ENCODE results near the gene TP53TG5.

DNA sequence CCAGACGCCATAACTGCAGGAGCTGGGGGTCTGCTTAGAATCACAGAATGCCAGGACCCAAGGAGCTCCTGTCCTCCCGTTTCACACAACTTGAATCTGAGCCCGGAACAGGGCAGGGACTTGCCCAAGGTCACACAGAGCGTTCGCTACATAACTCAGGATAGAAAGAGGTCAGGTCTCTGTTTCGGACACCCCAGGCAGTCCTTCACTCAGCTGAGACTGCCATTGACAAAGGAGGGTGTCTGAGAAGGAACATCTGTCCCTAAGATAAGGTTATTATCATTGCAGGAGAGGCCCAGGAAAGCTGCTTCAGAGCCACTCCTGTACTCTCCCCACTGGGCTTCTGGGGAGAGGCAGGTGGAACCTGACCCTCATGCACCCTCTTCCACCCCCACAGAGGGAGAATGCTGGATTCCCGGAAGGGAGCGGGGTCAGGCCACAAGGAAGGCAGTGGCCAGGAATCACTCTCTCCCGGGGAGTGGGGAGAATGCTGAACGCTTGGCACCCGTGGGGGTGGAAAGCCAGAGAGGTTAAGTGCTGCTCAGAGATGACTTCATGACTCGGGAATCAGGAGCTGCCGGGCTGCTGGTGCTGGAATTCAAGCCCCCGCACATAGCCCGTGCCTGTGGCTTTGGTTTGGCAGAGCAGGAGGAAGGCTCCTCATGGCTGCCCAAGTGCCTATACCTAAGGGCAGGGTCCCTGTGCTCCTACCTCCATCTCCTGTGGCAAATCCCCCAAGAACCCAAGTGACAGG, 40.6 kb downstream of the TP53TG5 start:
- TF ChIP-seq POLR2AphosphoS5 (IDR thresholded peaks at IDR 0.05; ENCODE audit: low read depth, low read length): no peak
- no peak for TF ChIP-seq POLR2A (IDR thresholded peaks at IDR 0.05; ENCODE audit: low read depth, low read length)
- TF ChIP-seq TAF1 (IDR thresholded peaks at IDR 0.05; ENCODE audit: borderline replicate concordance, low read depth, low read length): no peak
